GM19328 (cell line): ENCODE results near the gene EGLN3.
"Not testable (repeated sequence)": the region's sequence is repeated elsewhere in the genome, so short reads cannot be mapped to it uniquely, and the experiment has no call there.

ENCODE experiments used
- ATAC-seq: cut with Tn5 transposase; IDR thresholded peaks from one replicate; pipeline ENCODE4 v1.9.1; 2021; ENCODE audit warnings: mild to moderate bottlenecking, moderate library complexity; ENCODE audit not compliant: unreplicated experiment

Gene EGLN3

GRCh38 chr14:33938131-33938949 is 12.5 kb downstream of the EGLN3 start:
- ATAC-seq: no peak

GRCh38 chr14:33936391-33936790 is 14.5 kb downstream of the EGLN3 start:
- no peak for ATAC-seq

GRCh38 chr14:33934938-33935337 is 15.9 kb downstream of the EGLN3 start:
- no peak for ATAC-seq

GRCh38 chr14:33934043-33934750 is 16.7 kb downstream of the EGLN3 start:
- ATAC-seq: no peak

DNA sequence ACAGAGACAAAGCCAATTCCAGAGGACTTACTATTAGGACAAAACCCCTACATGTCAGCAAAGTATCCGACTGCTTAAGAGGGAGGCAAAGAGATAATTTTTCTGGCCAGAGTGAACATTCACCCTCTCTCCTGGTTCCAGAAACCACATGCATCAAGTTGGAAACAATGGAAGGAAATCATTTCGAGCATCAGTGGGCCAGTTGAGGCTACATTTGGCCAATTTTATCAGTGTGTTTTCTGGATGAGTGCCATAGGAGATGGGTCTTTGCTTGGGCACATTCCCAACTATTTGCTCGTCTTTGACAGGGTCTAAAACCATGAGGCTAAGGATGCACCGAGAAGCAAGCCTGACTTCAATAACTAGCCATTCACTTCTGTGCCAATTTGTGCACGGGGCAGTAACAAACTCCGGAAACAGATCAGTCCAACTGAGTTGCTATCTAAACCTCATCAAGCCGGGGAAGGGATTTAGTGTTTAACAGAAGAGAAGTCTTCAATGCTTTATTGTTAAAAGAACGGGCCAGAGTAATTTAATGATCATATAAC is 17.4 kb downstream of the EGLN3 start:
- no peak for ATAC-seq

- ATAC-seq: no peak
Observed at GRCh38 chr14:33932576-33933345, 18.1 kb downstream of the EGLN3 start.

GRCh38 chr14:33932033-33932432 is 18.8 kb downstream of the EGLN3 start:
- ATAC-seq: no peak

DNA sequence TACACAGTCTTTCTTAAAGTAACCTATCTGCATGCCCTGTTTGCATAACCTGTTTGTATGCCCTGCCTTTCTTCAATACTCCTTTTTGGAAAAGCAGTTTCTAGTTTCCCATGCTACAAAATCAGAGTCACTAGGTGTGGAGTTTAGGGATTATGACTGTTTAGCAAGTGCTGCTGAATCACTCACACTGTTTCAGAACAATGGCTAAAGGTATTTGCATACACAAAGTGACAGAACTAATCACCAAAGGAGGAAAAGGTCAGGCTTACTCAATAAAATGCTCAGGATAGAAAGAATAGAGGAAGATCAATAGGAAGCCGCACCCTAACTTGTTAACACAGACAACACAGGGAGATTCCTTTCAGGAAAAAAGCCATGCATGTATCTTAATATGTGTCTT is 19.4 kb downstream of the EGLN3 start:
- ATAC-seq: no peak

- ATAC-seq: no peak
Observed at GRCh38 chr14:33930439-33930838, 20.4 kb downstream of the EGLN3 start.

DNA sequence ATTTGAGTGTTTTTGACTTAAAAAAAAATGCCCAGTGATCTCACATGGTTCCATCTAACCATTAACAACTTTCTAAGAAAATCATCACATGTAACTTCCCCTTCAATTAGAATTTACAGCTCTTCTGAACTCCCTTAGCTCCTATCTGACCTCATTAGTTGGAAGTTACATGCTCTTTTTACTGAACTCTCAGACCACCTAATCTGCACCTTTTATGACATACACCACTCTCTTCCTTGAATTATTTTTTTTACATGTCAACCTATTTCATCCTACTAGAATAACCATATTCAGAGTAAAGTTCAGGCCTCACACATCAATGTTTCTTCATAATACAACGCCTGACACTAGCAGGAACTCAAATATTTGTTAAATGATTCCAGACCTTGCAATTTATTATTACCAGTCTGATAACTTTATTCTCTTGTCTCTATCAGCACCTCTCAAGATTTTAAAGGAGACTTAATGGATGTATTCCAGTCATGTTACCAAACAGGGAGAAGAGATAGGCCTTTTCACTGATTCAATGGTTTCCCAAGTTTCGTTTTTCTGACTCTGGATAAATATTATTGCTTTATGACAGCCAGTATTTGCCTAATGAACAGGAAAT is 21.0 kb downstream of the EGLN3 start:
- no peak for ATAC-seq

- ATAC-seq: no peak
Observed at GRCh38 chr14:33928895-33929294, 22.0 kb downstream of the EGLN3 start.

GRCh38 chr14:33927944-33928343 is 22.9 kb downstream of the EGLN3 start:
- no peak for ATAC-seq

DNA sequence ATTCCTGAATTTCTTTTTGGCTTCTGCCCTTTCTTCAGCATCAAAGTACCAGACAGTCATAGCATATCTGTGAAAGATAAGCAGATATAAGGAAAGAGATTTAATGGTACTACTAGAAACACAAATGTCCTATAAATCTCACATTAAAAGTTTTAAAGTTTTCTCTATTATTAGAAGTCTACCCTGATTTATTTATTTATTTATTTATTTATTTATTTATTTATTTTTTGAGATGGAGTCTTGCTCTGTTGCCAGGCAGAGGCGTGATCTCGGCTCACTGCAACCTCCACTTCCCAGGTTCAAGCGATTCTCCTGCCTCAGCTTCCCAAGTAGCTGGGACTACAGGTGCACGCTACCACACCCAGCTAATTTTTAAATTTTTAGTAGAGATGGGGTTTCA is 23.9 kb downstream of the EGLN3 start:
- not testable (repeated sequence) for ATAC-seq

DNA sequence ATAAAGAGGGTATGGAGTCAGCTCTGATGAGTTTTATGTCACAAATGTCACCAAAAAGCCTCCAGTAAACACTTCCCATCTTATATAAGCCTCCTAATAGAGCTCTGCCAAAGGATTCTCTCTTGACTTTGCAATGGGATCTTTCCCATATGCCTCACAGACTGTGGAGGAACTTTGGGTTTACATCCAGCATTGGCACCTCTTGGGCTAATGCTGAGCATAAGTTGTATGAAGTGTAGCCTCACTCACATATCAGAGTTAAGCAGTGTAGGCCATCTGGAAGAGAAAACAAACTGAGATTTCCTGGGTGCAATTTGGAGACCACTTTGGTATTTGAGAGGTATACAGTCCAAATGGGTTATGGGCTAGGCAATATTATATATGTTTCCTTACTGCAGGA is 24.9 kb downstream of the EGLN3 start:
- ATAC-seq: no peak

GRCh38 chr14:33925235-33925634 is 25.6 kb downstream of the EGLN3 start:
- no peak for ATAC-seq

GRCh38 chr14:33924566-33925100 is 26.2 kb downstream of the EGLN3 start:
- no peak for ATAC-seq

- ATAC-seq: no peak
Observed at GRCh38 chr14:33922125-33922524, 28.7 kb downstream of the EGLN3 start.

DNA sequence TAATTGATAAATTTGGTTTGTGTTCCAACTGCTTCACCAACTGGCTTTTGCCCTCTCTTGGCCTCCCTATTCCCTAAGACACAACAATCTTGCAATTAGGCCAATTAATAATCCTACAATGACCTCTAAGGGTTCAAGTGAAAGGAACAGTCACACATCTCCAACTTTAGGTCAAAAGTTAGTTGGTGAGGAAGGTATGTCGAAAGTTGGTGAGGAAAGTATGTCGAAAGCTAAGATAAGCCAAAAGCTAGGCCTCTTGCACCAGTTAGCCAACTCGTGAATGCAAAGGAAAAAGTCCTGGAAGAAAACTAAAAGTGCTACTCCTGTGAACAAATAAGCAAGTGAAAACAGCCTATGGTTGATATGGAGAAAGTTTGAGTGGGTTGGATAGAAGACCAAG is 32.6 kb downstream of the EGLN3 start:
- ATAC-seq: no peak

DNA sequence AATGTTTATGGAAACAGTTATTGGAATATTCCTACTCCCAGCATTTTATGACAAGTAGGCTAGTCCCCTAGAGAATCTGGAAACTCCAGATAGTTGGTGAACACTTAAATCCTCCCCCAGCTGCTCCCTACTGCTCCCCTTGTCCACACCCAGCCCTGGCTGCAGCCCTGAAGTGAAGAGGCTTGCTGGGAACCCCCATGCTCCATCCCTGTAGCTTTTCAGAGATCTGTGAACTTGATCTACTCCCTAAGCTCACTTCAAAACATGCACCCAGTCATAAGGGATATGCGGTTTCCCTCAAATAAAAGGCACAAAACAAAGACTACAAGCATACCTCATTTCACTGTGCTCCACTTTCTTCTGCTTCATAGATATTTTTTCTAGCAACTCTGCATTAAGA is 33.2 kb downstream of the EGLN3 start:
- no peak for ATAC-seq

DNA sequence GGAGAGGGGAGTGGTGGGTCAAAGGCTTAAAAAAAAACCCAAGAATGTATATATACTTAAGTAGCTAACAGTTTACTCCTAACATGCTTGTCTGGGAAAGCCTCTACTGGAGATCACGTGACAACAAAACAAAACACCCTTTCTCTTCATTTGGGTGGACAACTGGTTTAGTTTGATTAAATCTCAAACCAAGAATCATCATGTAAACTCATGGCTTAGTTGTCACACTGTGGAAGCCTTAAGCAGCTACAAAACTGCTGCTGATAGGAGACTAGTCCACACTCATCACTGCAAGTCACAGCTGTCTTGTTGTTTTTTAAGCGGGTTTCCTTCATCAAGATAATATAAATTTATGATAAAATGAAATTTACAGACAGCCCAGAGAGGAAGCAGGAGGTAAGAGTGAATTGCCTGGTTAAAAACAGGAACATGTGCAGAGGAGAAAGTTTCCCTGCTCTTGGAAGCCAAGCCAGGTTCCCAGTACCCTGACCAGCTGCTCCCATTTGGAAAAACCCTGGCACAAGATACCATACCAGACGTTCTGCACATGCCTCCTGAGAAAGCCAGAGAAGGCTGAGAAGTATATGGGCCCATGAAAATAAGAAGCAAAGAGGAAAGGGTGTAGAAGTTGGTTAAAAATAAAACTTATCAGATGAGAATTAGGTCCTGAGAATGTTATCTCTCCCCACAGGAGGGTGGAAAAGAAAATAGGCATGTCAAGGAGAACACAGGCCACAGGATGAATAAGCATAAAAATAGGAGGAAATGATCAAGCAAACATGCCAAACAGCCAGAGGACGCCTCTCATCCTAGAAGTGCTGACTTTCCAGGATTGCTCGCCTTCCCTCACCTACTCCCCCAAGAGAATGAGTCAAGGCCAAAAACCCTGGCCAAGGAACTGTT is 34.0 kb downstream of the EGLN3 start:
- ATAC-seq: no peak
